GM19397 (cell line): ENCODE data around the gene CAPN5.

Experiments used
- ATAC-seq: cut with Tn5 transposase; IDR thresholded peaks from one replicate; pipeline ENCODE4 v1.9.1; 2021; ENCODE audit warnings: mild to moderate bottlenecking, moderate library complexity; ENCODE audit not compliant: unreplicated experiment

CAPN5 gene

DNA sequence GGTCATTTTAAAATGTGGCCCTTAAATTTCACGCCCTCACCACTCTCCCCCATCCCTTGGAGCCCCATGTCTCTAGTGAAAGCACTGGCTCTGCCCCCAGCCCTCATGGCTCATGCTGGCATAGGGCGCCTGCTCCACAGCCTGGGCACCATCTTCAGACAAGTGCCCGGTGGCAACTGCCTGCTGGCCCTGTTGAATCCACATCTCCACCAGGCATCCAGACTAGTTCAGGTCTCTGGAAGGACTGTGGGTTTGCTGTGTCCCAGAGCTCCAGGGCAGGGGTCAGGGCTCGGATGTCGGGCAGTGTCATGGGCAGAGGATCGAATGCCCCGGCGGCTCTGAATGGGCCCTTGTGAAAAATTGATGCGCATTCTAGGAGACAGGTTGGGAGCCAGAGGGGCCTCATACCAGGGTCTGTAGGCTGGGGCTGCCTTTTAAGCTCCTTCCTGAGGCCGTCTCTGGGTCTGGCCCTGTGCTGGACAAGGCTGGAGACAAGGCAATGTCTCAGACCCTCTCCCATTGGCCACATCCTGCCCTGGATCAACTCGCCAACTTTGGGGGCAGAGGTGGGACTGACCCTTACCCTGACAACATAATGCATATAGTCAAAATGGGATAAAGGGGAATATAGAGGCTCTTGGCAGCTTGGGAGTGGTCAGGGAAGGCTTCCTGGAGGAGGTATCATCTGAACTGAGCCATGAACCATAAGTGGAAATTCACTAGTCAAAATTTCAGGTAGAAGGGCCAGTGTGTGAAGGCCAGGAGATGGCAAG is 62.5 kb downstream of the CAPN5 start:
- ATAC-seq = no peak

DNA sequence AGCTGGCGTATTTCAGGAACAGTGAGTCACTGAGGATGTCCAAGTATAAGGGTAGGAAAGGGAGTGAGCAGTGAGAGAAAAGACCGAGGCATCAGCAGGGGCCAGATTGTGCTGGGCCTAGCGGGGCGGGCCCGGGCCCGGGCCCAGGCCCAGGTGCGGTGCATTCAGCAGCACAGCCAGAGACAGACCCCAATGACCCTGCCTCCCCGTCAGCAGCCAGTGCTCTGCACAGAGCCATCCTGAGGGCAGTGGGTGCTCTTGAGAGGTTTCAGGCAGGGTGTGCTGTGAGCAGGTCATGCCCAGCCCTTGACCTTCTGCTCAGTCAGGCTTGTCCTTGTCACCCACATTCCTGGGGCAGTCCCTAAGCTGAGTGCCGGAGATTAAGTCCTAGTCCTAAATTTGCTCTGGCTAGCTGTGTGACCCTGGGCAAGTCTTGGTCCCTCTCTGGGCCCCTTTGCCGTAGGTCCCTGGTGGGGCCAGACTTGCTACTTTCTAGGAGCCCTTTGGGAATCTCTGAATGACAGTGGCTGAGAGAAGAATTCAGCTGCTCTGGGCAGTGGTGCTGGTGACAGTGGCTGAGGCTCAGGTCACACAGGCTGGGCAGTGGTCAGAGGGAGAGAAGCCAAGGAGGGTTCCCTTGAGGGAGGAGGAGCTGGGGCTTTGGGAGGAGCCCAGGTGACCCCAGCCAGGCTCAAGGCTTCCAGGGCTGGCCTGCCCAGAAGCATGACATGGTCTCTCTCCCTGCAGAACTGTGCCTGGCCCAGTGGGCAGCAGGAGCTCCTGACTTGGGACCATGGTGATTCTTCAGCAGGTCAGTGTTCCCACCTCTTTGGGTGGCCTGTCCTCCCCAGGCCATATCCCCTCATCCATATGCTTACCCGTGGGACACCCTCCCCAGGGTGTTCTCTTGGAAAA is 63.3 kb downstream of the CAPN5 start:
- ATAC-seq = no peak

DNA sequence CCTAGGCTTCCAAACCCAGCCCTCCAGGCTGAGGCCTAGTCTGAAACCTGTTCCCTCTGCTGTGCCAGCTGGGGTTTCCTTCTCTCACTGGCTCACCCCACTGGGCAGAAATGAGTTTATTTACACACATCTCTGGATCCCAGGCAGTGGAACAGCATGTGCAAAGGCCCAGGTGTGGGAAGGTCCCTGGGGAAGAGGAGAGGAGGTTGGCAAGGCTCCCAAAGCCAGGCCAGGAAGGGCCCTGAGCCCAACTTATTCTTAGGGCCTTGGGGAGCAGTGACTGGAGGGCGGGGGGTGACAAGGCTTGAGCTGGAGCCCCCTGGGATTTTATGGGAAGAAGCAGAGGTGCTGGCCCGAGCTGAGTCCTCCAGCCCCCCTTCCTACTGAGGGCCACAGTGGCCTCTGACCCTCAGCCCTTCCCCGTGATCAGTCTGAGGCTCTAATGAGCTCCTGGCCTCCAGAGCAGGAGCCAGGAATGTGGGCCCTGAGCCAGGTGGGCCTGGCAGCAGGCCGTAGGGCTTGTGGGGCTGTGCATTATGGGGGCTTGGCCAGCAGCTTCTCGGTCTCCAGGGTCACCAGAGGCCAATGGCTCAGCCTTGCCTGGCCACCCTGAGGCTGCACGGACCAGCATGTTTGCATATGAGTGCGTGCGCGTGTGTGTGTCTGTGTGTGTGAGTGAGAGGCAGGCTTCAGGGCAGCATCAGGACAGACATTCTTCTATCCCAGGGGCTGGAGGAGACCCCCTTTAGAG is 64.2 kb downstream of the CAPN5 start:
- no peak for ATAC-seq

DNA sequence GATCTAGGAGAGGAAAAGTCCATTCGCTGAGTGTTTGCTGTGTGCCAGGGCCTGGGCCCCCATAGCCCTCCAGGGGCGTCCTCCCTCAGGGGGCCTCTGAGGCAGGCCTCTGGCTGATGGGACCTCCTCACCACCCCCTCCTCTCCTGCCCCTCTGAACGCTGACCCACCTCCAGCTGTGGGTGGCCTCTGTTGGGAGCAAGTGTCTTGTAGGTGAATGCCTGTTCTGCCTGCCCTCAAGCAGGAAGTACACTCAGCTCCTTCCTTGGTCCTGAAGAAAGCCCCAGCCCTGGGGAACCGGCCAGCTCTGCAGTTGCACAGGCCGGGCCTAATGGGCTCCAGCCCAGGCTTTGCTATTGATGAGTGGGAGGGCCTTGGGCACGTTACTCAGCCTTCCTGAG is 64.8 kb downstream of the CAPN5 start:
- no peak for ATAC-seq

DNA sequence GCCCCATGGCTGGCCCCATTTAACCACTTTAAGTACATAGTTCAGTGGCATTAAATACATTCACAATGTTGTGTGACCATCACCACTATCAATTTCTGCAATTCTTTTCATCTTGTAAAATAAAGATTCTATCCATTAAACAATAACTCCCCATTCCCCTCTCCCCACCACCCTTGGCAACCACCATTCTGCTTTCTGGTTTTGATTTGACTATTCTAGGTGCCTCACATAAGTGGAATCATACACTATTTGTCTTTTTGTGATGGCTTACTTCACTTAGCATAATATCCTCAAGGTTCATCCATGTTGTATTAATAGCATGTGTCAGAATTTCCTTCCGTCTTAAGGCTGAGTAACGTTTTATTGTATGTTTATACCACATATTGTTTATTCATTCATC is 68.3 kb downstream of the CAPN5 start:
- no peak for ATAC-seq

DNA sequence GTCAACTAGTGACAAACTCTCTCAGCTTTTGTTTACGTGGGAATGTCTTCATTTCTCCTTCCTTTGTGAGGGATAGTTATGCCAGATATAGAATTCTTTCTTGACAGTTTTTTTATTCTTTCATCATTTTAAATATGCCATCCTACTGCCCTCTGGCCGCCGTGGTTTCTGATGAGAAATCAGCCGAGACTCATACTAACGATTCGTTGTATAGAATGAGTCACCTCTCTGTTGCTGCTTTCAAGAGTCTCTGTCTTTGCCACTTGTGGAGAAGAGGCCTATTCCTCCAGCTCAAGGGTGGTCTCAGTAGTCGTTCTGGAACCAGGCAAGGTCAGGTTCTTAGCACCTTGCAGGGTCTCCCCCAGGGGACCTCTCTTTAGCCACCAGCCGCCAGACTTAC is 69.3 kb downstream of the CAPN5 start:
- ATAC-seq = no peak

DNA sequence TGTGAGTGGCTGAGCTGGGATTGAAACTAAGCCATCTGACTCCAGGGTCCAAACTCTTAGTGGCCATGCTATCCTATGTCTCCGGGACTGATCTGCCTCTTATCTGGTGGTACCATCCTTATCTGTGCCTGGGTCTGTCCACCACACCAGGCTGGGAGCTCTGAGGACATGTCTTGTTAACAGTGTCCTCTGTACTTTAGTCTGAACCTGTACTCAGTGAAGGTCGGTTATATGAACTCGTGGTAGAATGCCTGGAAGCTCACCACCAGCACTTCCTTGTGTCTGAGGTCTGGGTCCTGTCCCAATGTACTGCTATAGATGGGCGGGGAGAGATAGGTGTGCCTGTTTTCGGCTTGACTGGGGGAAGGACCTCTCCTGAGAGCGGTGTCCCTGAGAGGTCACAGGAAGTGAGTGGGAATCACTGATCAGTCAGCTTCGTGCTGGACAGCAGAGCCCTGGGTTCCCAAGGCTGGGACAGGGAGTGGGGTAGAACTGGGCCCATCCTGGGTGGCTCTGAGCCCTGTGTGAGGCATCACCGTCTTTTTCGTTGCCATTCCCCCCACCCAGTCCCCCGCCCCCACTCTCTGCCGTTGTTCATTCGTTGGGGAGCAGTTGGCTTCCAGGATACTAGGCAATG is 70.1 kb downstream of the CAPN5 start:
- ATAC-seq = no peak

DNA sequence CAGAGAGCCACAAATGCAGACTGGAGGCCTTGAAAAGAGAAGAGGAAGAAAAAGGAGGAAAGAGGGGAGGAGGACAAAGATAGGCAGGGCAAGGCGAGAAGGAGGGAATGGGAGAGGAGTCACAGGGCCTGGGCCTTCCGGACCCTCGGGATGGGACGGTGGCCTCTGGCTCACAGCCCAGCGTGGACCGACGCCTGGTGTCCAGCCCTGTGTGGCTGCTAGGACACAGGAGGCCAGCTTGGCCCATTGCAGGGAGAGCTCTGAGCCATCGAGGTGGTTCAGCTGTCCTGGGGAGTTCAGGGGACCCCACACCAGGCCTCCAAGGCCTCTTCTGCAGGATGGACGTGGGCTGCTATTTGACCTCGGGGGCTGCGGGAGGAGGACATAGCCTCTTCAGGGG is 70.7 kb downstream of the CAPN5 start:
- no peak for ATAC-seq

DNA sequence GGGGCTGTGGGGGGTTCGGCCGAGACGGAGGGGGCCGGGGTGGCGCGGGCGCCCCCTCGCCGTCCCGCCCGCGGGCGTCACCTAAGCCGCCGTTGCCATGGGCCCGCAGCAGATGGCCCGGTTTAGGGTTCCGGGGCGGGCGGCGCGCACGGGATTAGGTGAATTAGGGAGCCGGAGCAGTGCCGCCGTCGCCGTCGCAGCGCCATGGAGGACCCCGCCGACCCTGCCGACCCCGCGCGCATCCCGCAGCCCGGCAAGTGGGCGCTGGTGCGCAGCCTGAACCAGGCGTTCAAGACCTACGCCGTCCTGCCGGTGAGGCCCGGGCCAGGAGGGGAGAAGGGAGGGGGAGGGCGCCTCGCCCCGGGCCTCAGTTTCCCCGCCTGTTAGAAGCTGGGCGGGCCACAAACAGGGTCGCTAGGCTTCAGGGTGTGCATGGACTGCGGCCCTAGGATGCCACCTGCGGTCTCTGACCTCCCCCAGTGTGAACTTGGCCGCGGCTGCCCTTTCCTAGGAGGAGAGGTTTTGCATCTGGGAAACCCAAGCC is 71.4 kb downstream of the CAPN5 start:
- ATAC-seq = no peak

DNA sequence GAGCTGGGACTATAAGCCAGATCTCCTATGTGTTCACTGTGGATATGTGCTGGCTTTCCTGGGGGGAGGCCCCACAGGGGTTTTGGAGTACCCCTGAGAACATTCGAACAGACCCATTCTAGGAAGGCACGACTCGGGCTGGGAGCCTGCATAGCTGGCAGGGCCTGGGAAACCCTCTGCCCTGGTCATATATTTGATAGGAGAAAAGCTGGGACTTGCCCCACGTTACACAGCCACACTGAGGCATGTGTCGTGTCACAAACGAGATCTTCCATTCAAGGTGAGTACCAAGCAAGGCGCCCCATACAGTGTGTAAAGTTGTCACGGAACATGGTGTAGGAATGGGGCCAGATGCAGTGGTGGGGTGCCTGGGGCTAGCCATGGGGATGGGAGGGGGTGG is 72.4 kb downstream of the CAPN5 start:
- no peak for ATAC-seq

DNA sequence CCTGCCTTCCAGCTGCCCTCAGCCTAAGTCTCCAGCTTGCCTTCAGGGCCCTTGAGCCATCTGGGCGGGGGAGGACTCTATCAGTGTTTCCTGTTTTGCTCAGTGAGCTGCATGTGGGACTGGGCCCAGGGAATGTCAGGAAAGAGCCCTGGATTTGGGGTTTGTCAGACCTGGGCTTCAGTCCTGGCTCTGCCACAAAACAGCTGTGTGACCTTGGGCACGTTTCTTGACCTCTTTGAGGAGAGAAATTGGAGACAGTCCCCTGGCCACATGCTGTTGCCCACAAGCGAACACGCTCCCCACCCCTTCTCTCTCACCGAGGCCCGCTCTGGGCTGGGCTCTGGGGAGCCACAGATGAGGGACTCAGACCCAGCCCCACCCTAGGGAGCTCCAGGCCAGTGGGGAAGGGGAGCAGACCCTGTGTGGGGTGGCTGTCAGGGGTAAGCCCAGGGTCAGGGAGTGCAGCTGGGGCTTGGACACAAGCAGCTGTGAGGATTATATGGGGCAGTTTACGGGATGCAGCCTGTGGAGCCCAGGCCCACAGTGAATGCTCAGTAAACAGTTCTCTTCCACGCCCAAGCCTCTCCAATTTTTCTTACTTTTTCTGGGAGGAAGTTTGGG is 73.6 kb downstream of the CAPN5 start:
- ATAC-seq = no peak

DNA sequence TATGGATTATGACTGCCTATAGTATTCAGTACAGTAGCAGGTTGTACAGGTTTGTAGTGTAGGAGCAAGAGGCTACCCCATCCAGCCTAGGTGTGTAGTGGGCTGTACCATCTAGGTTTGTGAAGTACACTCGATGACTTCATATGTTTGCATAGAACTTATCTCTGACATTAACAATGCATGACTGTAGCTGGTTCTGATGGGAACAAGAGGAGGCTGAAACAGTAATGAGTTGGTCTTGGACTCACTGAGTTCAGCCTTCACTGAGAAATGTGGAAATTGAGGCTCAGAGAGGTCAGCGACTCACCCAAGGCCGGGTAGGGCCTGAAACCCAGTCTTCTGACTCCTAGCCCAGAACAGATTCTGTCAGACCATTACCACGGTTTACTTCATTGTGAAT is 74.3 kb downstream of the CAPN5 start:
- no peak for ATAC-seq

DNA sequence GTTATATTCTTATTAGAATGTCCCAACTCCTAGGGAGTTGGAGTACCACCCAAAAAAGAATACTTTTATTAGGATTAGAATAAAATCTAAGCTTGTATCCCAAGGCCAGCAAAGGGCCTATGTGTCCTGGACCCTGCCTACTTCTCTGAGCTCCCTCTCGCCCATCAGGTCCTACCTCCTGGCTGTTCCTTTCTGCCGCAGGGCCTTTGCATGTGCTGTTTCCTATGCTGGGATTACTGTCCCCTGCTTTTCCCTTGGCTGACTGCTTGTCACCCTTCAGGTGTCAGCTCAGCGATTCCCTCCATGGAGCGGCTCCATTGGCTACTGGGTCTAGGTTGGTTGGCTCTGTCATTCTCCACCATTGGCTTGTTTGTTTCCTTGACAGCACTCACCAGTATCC is 74.7 kb downstream of the CAPN5 start:
- no peak for ATAC-seq

DNA sequence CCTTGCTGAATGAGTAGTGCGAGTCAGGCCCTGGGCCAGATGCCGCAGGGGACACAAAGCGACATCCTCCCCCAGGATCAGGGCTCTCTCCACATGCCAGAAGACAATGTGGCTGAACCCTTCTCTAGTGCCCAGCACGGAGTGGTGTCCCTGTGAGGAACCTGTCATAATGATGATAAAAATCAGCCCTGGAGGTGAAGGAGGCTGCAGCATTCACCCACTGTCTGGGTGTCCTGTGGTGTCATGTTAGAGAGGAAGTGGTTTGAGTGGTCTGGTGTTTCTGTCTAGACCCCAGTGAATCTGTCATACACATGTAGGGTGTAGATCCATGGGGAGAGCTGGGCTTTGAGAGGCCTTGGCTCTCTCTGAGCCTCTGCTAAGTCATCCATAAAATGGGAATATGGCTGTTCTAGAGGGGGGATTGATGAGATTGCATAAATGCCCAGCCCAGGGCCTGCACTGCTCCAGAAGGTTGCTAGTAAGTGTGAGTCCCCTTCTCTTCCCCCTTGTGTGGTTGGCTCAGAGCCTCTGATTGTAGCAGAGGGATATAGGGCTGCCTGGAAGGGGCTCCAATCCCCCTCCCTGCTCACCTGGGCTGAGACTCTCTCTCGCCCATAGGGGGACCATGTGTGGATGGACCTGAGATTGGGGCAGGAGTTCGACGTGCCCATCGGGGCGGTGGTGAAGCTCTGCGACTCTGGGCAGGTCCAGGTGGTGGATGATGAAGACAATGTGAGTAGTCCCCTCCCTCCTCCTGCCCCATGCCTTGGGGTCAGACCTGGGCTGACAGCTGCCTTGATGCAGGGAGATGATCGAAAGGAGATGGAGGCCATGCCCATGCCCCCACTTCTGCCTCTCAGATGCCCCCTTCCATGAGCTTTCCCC is 75.6 kb downstream of the CAPN5 start:
- no peak for ATAC-seq

DNA sequence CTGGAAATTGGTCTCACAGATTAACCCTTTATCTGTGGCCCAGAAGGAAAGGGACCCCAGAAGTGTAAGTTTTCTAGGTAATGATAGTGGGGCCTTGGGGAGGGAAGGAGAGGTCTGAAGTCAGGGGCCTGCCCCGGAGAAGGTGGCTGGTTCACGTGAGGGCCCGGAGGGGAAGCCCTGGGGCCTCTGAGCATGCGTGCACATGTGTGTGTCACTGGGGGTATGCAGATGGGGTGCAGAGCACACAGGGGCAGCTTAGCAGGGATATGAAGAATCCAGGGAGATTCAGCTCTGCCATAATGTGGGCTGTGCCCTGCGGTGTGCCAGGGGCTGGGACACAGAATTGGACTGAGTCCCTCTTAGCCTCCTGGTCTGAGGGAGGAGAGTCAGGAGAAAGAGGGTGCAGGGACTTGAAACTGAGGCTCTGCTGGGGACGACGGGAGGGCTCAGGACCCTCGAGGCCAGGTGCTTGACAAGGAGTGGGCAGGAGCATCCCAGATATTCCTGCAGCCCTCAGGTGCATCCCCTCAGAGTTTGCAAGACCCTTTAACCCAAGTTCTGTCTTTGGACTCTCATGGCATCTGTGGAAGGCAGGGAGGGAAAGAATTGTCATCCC is 76.7 kb downstream of the CAPN5 start:
- no peak for ATAC-seq

DNA sequence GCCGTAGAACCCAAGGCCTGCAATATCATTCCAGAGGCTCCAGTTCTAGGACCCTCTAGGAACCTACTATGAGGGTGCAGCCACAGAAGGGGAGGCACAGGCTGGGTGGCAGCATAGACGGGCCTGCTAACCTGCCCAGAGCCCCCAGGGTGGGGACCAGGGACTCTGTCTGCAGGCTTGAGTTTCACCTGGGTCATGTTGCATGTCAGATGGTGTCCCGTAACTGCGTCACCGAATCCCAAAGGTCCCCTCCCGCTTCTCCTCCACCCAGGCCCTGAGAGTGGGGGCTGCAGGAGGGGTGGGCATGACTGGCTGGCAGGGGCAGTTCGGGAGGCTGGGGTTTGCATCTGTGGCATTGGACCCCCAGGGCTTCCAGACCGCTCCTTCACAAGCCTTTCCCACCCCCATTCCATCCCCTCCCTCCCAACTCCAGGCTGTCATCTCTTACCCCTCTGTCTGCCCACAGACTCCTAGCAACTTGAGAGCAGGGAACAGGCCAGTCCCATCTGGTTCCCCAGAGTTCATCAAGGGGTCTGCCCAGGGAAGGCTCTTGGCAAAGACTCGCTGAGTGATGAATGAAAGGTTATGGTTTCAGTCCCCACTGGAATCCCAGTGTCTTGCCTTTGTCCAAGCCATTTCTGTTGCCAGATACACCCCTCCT is 77.6 kb downstream of the CAPN5 start:
- ATAC-seq = no peak

DNA sequence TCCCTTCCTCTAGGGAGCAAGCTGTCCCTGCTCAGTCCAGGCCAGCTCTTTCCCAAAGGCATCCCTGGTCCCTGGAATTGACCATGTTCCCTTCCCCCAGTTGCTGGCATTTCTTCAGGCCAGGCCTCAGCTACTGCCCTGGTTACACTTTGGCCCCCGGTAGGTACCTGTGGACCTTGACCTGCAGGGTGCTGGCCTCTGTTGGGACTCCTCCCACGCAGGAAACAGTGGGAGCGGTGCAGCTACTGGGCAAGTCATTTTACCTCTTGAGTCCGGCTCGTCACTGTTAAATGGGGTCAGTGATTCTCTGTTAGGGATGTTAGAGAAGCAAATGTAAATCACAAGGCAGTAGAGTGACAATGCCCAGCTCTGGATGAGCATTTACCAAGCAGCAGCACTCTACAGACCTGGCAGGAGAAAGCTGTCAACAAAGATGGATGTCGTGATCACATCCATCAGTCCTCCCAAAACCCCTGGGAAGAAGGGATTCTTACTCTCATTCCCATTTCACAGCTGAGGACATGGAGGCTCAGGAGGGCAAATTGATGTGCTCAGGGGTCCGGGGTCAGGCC is 78.2 kb downstream of the CAPN5 start:
- no peak for ATAC-seq
